ENCODE data around the gene UBQLNL.

The UBQLNL gene, protein sequence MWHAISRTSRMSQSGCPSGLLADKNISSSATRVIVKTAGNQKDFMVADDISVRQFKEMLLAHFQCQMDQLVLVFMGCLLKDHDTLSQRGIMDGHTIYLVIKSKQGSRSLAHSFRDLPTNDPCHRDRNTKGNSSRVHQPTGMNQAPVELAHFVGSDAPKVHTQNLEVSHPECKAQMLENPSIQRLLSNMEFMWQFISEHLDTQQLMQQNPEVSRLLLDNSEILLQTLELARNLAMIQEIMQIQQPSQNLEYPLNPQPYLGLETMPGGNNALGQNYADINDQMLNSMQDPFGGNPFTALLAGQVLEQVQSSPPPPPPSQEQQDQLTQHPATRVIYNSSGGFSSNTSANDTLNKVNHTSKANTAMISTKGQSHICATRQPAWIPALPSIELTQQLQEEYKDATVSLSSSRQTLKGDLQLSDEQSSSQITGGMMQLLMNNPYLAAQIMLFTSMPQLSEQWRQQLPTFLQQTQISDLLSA

DNA sequence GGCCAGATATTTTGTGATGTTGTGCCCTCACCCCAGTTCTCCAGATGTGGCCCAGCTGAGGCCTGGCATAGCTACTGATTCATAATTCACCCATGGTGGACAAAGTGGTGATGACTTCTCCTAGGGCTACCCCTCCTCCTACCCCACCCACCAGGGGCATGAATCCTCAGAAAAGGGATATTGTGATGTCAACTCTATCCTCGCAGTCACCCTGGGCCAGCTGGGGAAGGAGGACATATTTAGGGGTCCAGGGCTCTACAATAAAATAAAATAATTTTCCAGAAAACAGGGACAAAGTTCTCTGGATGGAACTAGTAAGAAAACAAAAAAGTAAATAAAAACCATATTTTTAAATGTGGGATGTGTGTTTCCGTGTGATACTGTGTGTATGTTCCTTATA lies at the start of gene UBQLNL:
TSS of gene UBQLNL (minus strand) at position 101 of the 400 bp plus-strand sequence. CDS start 258 bp downstream, outside the sequence.
- no peak for DNase-seq

DNA sequence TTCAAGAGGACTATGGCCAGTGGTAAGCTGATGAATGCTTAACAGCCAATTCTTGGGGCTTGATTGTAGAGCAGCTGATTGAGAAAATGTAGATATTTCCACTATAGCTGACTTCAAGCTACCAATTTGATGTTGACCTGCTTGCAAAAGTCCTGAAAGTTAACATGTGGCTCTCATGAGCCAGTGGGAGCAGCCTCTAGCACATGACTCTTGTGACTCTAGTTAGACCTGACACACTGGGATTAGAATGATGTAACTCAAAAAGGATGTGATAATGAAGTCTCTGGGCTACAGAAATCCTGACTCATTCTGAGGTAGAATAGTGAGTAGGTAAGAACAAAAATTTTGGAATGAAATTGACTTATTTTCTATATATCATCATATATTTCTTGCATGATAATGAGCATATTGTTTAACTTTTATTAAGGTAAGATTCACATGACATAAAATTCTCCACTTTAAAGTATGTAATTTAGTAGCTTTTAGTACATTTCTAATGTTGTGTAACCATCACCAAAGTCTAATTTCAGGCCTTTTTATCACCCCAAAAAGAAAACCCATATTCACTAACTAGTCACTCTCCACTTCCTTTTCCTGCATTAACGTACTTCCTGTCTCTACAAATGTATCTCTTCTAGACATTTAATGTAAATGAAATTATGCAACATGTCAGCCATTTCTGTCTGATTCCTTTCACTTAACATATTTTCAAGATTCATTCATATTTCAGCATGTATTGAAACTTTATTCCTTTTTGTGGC lies 47.9 kb upstream of the UBQLNL start:
- no peak for DNase-seq

DNA sequence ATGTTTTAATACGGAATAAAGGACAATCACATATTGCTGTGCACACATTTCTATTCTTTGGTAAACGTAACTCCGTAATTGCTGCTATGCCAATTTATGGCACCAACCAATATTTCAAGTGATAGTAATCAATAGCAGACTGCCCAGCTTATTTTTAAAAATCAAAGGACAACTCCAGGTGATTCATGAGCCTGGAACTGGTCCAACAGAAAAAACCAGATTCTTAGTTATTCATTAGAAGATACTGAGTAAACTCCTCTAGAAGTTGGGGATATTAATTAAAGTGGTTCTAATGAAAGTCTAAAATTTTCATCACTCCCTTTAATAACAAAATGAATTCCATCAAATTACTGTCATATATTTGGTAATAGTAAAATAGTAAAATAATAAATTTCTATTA lies 41.3 kb upstream of the UBQLNL start:
- no peak for DNase-seq

DNA sequence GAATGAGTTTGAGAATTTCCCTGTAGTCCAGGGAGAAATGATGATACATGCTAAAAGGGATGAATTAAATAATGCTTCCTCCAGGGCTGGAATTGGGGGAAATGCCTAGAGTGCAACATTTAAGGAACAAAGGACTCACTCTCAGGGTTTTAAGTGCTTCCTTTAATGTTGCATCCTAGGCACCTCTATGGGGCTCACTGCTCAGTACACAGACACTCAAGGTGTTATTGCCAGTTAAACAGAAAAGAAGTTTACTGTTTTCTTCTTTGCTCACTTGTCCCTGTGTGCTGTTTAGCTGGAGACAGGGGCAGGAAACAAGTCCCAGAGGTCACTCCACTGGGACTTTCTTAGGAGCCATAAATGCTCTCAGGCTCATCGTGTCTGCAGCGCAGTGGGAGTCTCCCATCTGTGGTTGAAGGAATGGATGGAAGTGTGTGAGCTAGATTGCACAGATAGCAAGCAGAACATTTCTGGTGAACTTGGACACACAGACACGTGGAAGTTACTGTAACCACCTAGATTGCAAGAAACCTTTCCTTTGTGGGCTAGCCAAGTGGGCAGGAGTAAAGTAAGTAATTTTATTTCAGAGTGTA lies 40.2 kb upstream of the UBQLNL start:
- DNase-seq, result no peak

DNA sequence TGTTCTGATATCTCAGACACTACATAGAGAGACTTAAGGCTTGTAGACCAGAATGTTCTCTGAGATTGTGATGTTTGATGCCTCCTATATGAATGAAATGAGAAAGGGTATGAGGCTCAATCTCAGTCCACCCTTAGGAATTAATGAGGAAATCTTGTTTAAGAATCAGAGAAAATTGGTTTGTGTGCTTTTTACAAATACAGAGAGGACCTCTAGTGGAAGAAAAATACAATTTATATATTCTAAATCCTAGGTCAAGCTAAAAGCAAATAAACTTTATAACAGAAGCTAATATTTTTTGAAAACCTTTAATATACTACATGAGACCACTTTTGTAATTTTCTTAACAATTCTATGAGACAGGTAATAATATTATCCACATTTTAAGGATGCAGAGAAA lies 36.8 kb upstream of the UBQLNL start:
- DNase-seq, result no peak

DNA sequence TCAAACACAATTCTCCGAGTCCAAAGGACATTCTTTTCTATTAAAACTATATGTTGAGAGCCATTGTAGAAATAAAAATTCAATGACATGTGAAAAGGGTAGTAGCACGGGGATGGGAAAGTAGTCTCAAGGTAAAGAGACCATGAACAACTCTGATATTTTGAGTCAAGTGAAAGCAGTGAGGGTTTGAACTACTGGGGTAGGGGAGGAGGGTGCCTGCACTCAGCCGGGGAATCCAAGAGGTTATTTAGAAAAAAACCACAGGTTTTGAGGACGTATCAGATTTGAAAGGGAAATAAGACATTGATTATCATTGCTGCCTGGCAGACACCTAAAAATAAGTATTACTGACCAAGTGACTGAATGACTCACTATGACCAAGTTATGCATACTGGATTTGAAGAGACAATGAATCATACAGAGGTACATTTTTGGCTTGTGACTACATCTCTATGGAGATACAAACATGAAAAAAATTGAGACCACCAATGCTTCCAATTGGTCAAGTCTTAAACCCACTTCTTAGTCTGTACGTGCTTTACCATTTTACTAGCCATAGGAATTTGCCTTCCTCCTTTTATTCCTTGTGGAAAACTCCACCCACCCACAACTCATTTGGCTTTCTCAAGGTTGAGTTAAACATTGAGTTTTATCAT lies 34.1 kb upstream of the UBQLNL start:
- no peak for DNase-seq

DNA sequence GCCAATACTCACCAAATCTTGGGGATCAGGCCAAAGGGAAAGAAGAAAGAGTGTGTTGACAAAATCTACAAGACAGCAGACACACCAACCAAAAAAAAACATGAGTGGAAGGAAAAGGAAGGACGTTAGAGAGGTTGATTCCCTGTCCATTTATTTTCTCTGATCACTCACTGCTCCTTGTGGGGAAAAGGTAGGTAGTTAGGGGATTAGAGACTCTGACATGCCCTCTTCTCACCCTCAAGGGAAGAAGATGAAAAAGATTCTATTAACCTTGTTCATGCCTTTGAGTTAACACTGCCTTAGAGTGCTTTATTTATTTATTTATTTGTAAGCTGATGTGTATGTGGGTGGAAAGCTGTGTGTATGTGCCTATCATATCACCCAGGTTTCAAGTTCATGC lies 31.9 kb upstream of the UBQLNL start, which contains the start of gene OR52H1:
TSS of gene OR52H1 (minus strand) at position 101 of the 400 bp plus-strand sequence. CDS start 3,035 bp downstream, outside the sequence.
- no peak for DNase-seq

DNA sequence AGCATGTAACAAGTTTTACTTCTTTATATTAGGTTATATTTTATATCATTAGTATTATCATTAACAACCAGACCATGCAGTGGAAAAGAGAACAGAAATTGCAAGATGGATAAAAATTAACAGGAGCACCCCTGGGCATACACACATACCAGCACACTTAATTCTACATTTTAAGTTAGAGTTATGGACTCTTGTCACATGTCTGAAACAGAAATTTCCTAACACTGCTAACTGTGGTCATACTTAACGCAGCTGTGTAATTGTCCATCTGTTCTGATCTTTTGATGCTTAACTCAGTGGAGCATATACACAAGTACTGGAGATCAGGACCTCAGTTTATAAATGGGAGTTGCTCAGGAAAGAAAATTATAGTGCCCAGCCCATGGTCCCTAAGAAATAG lies 31.5 kb upstream of the UBQLNL start:
- DNase-seq, result no peak

DNA sequence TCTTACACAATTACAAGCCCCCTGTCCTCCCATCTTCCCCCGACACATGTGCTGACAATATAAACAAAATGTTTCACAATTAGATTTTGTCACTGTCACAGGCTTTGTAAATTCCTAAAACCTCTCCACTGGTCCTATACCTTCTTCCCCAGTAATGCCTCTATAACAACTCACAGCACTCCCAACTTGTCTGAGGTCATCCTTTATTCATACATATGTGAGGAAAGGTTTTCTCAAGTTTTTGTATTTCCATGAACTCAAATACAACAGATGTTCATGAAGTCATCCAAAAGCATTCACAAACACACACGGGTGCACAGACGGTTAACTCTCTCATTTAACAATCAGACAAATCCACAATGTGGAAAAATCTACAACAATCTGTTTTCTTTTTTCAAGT lies 30.0 kb upstream of the UBQLNL start:
- no peak for DNase-seq

DNA sequence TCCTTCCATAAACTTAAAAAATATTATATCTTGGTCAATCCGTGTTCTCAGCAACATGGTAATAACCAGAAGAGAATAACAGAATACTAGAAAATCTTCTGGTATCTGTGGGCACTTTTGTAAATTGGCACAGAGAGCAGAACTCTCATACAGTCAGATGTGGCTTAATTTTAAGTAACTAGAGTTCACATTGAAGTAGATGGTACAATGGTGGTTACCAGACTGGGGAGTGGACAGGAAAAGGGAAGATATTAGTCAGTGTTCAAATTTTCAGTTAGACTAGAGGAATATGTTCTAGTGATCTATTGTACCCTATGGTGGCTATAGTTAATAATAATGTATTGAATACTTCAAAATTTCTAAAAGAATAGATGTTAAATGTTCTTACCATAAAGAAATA lies 24.9 kb upstream of the UBQLNL start:
- DNase-seq, result no peak

DNA sequence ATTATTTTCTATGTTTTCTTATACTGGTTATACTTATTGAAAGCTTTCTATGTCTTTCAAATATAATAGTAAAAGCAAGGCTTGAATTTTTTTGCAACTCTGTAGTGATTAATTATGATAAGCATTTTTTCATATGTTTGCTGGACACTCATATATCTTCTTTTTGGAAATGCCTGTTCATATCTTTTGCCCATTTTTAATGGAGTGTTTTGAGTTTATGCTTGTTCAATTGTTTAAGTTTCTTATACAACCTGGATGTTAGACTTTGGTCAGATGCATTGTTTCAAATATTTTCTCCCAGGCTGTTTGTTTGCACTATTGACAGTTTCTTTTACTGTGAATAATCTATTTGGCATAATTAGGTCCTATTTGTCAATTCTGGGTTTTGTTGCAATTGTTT lies 20.0 kb upstream of the UBQLNL start:
- no peak for DNase-seq

DNA sequence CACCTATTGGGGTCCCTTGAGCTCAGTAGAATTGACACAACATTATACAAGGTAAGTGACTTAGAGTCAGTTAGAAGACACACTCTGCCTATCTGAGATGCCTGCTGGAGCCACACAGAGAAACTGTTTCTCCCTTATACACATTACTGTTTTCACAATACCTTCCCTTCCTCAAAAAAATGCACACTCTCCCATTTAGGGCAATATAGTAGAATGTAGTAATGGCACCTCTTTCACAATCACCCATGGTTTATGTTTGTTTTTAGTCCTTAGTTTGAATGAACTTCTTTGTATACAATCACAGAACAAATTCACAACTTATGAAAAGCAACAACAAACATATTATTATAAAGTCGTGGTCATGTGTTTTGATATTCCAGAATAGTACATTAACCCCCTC lies 17.5 kb upstream of the UBQLNL start:
- no peak for DNase-seq

DNA sequence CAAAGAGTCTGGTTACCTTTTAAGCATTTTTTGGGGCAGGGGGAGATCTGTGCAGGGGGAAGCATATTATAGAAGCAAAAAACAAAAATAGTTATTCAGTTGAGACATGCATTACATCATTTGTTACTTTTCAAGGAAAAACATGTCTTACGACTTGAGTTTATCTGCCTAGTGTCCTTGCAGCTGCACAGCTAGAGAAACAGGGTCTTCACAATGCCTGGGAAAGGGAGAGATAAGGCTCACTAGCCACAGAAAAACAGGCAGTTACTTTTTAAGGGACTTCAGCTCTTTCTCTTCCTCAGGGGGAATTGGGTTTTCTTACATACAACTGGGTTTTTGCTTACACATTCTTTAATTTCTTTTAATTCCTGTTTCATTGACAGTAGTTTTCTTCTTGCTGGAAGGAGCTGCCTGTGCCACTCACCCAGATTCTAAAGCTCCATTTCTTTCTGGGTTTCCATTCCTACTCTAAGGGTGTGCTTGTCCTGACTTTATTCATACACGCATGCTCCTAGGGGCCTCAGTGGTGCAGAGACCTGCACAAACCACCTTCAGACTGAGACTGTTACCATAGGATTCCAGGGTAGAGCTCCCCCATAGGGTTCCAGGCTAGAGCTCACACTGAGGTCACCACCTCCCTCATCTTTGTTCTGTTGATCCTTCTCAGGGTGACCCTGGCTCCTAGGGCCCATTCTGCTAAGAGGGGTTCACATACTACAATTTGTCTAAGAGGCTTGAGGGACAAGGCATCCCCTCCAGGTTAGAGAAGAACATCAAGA lies 14.7 kb upstream of the UBQLNL start:
- no peak for DNase-seq

DNA sequence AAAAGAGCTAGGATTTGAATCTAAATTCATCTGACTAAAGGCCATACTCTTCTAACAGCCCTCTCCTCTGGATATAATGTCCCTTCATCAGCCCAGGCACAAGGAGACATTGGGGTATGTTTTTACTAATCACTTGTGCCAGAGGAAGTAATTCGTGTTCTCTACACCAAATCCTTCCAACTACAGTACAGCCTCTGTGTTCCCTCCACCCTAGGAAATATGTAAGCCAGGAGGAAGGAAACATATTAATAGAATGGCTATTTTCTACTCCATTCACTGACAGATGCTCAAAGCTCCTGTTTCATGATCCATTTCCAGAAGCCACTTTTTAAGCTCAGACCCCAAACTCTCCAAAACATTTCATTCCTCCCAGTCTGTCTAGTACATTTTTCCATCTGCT lies 12.0 kb upstream of the UBQLNL start:
- DNase-seq, result no peak

DNA sequence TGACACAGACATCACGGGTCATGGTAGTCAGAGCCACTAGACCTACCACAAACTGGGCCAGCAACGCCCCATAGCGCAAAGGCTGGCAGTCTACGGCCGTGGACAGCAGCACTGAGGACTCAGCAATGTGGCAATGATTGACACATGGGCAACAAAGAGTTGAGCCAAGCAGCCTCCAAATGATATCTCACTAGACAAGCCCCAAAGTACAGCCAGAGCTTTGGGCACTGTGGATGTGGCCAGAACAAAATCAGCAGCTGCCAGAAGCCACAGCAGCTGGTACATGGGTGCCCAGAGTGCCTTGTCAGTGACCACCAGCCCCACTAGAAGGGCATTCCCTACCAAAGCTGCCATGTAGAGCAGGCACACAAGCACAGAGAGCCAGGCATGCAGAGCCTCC lies 11.2 kb upstream of the UBQLNL start:
- DNase-seq, result no peak

DNA sequence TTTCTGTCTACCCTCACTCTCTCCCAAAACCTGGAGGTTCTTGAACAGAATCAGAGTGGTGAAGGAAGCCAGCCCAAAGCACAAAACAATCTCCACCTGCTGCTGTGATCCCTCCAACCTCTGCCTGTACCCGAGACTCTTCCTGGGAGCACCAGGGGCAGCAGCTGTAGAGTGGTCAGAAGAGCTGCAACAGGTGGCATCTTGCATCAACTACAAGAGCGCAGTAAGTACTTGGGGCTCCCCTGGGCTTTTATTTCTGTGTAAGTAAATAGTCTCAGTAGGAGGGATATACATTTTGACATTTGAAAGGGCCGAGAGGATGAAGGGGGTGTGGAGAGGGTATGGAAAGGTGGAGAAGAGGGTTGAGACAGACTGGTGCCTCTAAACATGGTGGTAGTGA lies 8.3 kb upstream of the UBQLNL start:
- no peak for DNase-seq

DNA sequence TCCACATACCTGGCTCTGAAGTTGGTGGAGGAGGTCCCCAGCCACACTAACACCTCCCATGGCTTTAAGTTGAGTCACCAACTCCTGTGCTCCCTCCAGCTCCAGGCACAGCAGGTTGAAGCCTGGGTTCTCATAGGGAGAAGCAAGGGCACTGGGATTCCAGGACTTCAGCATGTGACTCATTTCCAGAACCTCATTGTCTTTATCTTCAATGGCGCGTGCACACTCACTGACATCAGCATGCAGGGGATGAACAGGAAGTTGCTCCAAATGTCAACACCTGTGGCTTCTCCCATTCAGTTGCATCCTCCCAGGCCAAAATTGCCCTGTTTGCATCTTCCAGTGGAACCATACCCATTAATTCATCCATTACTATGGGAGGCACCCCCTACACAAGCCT lies 5.8 kb upstream of the UBQLNL start:
- DNase-seq, result no peak

DNA sequence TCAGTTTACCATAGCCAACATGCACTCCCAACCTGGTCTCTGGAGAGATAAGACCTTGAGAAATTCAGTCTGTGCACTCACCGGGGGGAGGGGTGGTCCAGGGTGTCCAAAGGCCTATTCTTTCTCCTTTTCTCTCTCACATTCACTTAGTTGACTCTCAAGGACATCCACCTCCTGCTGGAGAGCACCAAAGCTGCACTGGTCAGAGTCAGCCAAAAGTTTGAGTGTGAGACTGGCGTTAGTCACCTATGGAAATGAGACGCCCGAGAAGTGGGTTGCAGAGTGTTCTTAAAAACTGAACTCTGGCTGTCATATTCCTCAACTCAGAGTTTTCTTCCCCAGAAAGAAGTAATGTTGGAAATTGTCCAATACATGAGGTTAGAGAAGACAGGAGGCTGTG lies 5.0 kb upstream of the UBQLNL start:
- no peak for DNase-seq

DNA sequence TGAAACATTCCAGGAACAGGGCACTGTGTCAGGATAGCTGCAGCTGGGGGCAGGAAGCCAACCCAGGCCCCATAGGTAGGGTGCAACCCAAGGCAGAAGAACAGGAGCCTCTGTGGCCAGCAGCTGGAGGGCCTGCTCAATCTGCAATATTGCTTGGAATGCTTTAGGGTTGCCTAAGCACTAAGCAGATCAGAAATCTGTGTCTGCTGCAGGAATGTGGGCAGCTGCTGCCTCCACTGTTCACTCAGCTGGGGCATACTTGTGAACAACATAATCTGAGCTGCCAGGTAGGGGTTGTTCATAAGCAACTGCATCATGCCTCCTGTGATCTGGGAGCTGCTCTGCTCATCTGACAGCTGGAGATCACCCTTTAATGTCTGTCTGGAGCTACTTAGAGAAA lies 1.7 kb downstream of the UBQLNL start:
- DNase-seq, result no peak

DNA sequence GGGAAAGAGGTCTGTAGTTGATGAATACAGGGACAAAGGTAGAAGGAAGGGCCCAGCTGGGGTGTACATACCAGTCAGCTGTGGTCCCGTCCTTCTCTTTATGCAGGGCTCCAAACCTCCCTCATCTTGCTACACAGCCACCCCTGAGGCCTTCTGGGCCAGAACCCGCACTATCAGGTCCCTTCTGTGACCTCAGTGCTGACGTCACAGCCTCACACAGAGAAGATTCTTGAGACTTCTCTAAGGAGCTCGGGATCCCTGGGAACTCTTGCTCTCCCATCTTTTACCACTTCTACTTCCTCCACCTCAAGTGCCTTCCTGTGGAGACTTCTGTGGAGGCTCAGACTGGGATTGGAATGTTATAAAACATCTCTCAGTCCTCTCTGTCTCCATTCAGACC lies 6.7 kb downstream of the UBQLNL start, which contains the start of gene UBQLN3:
TSS of gene UBQLN3 (minus strand) at position 155 of the 400 bp plus-strand sequence. CDS start 399 bp downstream, outside the sequence.
- no peak for DNase-seq

DNA sequence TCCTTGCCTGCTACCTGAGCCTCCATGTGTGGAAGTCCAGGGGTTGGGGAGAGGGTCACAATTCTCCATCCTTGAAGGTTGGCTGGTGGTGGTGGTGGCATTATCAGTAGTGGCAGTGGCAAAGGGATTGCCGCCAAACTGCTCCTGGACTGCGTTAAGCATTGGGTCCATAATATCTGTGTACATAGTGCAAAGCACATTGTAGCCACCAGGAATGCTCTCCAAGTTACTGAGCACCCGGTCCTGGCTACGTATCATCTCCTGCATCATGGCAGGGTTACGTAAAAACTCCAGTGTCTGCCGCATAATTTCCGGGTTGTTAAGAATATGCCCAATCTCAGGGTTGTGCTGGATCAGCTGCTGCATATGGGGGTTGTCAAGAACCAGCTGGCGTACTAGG lies 7.9 kb downstream of the UBQLNL start:
- no peak for DNase-seq

DNA sequence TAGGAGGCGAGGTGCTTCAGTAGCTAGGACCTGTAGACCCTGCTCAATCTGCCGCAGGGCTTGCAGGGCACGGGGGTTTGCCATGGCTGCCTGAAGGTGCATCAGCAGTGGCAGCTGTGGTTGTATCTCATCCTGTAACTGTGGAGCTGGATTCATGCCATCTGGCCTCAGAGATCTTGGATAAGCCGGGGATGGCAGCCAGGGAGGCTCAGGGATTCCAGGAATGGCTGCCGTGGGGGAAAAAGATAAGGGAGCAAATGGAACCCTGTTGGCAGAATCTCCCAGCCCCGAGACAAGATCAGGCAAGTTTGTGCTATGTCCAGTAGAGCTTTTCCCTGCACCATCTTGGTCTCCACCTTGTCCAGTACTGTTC lies 8.6 kb downstream of the UBQLNL start:
- DNase-seq, result no peak
